Endothelial cell (in vitro differentiated cells): Measurements from ENCODE around the gene GPR26. TPM values are rescaled to one million over a fixed set of nuclear protein-coding genes. Genes with fewer than 3 reads are reported as not detected.

Source experiments
- DNase-seq: peaks from one replicate; pipeline ENCODE4 v3.0.0; 2021; ENCODE audit warnings: low spot score
- H3K27ac Mint-ChIP-seq: one replicate; pipeline ENCODE4 v1.8.0; 2021; ENCODE audit warnings: mixed read lengths, inconsistent platforms; ENCODE audit not compliant: unreplicated experiment
- H3K27me3 Mint-ChIP-seq: one replicate; pipeline ENCODE4 v1.8.0; 2021; ENCODE audit warnings: mild to moderate bottlenecking, moderate library complexity, mixed read lengths, inconsistent platforms; ENCODE audit not compliant: unreplicated experiment
- H3K36me3 Mint-ChIP-seq: one replicate; pipeline ENCODE4 v1.8.0; 2021; ENCODE audit warnings: mild to moderate bottlenecking, low read depth, mixed read lengths, inconsistent platforms; ENCODE audit not compliant: unreplicated experiment
- H3K4me1 Mint-ChIP-seq: one replicate; pipeline ENCODE4 v1.8.0; 2021; ENCODE audit warnings: mild to moderate bottlenecking, mixed read lengths, inconsistent platforms; ENCODE audit not compliant: unreplicated experiment
- H3K4me3 Mint-ChIP-seq: one replicate; pipeline ENCODE4 v1.8.0; 2021; ENCODE audit warnings: mild to moderate bottlenecking, mixed read lengths, inconsistent platforms; ENCODE audit not compliant: unreplicated experiment
- H3K9me3 Mint-ChIP-seq: one replicate; pipeline ENCODE4 v1.8.0; 2021; ENCODE audit warnings: mixed read lengths, inconsistent platforms; ENCODE audit not compliant: unreplicated experiment
- CTCF ChIP-seq: fragments of 200-600 bp; sonication (generic); IDR thresholded peaks from one replicate; pipeline ENCODE4 v1.5.0; 2021; ENCODE audit warnings: antibody characterized with exemption; ENCODE audit not compliant: unreplicated experiment
- long read RNA-seq: library from polyadenylated mRNA; unstranded; transcript quantifications from one replicate; pipeline ENCODE4 v2.0.0, GENCODE V29; 2020; ENCODE audit not compliant: unreplicated experiment
- total RNA-seq: library from RNA; stranded (reverse); fragmentation: NEBNext Ultra II Directional; extraction: Animal tissue kit (Norgen Biotek cat#: 25700); gene quantifications from one replicate; pipeline ENCODE4 v1.2.1, GENCODE V29; 2021; ENCODE audit not compliant: unreplicated experiment

GPR26 gene, protein sequence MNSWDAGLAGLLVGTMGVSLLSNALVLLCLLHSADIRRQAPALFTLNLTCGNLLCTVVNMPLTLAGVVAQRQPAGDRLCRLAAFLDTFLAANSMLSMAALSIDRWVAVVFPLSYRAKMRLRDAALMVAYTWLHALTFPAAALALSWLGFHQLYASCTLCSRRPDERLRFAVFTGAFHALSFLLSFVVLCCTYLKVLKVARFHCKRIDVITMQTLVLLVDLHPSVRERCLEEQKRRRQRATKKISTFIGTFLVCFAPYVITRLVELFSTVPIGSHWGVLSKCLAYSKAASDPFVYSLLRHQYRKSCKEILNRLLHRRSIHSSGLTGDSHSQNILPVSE
- 0.05 TPM for total RNA-seq
- long read RNA-seq, result 0 reads

DNA sequence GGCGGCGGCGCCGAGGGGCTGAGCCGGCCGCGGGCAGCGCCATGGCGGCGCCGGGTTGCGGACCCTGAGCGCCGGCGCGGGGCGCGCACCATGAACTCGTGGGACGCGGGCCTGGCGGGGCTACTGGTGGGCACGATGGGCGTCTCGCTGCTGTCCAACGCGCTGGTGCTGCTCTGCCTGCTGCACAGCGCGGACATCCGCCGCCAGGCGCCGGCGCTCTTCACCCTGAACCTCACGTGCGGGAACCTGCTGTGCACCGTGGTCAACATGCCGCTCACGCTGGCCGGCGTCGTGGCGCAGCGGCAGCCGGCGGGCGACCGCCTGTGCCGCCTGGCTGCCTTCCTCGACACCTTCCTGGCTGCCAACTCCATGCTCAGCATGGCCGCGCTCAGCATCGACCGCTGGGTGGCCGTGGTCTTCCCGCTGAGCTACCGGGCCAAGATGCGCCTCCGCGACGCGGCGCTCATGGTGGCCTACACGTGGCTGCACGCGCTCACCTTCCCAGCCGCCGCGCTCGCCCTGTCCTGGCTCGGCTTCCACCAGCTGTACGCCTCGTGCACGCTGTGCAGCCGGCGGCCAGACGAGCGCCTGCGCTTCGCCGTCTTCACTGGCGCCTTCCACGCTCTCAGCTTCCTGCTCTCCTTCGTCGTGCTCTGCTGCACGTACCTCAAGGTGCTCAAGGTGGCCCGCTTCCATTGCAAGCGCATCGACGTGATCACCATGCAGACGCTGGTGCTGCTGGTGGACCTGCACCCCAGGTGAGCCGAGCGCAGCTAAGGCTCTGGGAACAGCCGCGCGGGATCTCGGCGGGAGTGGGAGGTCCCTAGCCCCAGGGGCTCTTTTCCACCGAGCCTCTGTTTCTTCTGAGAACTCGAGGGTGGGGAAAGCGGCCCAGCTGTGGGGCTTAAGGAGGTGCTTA, at the start of gene GPR26:
TSS of gene GPR26 (plus strand) at position 38 of the 919 bp plus-strand sequence. CDS start at position 91, 53 bp downstream.
- H3K4me1 Mint-ChIP-seq, result peaks cover 35% of the 10 kb centered on the region
- H3K27me3 Mint-ChIP-seq, result peaks cover 19% of the 10 kb centered on the region
- H3K4me3 Mint-ChIP-seq, result peak within 1 kb of the TSS; percentile 83
- no peak within 1 kb of the TSS for H3K27ac Mint-ChIP-seq
- H3K36me3 Mint-ChIP-seq, result no peaks in the 10 kb centered on the region
- peak; percentile 62 for DNase-seq
- no peaks in the 10 kb centered on the region for H3K9me3 Mint-ChIP-seq
- no peak for TF ChIP-seq CTCF

GRCh38 chr10:123618224-123618623, 47.9 kb upstream of the GPR26 start:
- Mint-ChIP-seq H3K36me3 (no peaks in the 10 kb centered on the region), H3K4me1 (no peaks in the 10 kb centered on the region), H3K27me3 (no peaks in the 10 kb centered on the region), H3K9me3 (no peaks in the 10 kb centered on the region), H3K27ac (no peak overlapping the region), H3K4me3 (no peak overlapping the region)
- DNase-seq, result no peak
- no peak for TF ChIP-seq CTCF

- Mint-ChIP-seq H3K4me1 (no peaks in the 10 kb centered on the region), H3K27me3 (no peaks in the 10 kb centered on the region), H3K27ac (no peak overlapping the region), H3K36me3 (no peaks in the 10 kb centered on the region), H3K4me3 (no peak overlapping the region), H3K9me3 (no peaks in the 10 kb centered on the region)
- TF ChIP-seq CTCF, result no peak
- no peak for DNase-seq
Observed at GRCh38 chr10:123619067-123619855, 46.9 kb upstream of the GPR26 start.

DNA sequence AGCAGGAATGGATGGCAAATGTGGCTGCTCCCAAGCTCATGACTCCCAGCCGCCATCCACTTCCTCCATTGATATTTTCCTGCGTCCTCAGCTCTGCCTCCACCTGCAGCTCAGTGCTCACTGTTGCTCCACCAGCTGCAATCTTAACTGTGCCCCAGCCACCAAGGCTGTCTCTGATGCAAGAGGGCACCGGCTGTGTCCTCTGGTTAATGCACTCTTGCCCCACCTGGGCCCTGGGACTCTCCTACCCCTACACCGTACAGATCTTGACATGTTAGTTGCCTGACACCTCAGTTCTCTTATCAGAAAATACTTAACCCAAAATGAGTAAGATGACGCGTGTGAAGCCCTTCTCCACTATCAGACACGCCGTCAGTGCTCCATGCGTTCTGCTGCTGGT, 45.5 kb upstream of the GPR26 start:
- Mint-ChIP-seq H3K27me3 (no peaks in the 10 kb centered on the region), H3K4me3 (no peak overlapping the region), H3K9me3 (no peaks in the 10 kb centered on the region), H3K4me1 (no peaks in the 10 kb centered on the region), H3K36me3 (no peaks in the 10 kb centered on the region), H3K27ac (no peak overlapping the region)
- no peak for DNase-seq
- no peak for TF ChIP-seq CTCF
